ENCODE measurements around the gene CYP2A13.
"Not testable (repeated sequence)": the region's sequence is repeated elsewhere in the genome, so short reads cannot be mapped to it uniquely, and the experiment has no call there.

Gene CYP2A13

DNA sequence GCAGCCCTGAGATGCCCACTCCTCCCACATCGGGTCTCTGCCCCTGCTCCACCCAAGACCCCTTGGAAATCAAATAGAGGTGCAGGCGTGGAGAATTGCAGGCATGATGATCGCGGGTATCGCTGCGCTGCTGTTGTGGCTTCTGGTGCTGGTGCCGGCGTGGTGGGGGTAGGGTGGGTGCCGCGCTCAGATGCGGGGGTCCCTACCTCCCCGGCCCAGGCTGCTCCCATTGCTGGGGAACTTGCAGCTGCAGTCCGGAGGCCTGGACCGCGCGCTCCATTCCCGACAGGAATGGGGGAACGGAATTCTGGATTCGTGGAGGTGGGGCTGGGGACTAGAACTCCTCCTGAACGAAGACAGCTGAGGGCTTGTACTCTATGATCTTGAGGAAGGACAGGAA, 46.4 kb downstream of the CYP2A13 start:
- Histone ChIP-seq H3K4me3 (ENCODE audit: low read depth in 1 of 2, low read length in 2 of 2) (no peak overlapping the region), H3K4me1 (ENCODE audit: control insufficient read depth in 1 of 2, insufficient read depth in 2 of 2, low read length in 2 of 2) (no peaks in the 10 kb centered on the region), H3K36me3 (ENCODE audit: control insufficient read depth in 1 of 2, insufficient read depth in 2 of 2, low read length in 2 of 2) (no peaks in the 10 kb centered on the region), H3K27ac (ENCODE audit: low read depth, low read length) (no peak overlapping the region), H3K9ac (ENCODE audit: low read depth in 1 of 2, low read length in 2 of 2) (no peak overlapping the region), H3K9me3 (ENCODE audit: control insufficient read depth in 1 of 2, low read length in 2 of 2) (no peaks in the 10 kb centered on the region), H3K27me3 (ENCODE audit: control insufficient read depth in 1 of 2, insufficient read depth in 2 of 2, low read length in 2 of 2) (no peaks in the 10 kb centered on the region)

- peak overlapping the region; percentile 42 for H3K27ac ChIP-seq (ENCODE audit: low read depth, low read length)
- not testable (repeated sequence) for H3K4me1 ChIP-seq (ENCODE audit: control insufficient read depth in 1 of 2, insufficient read depth in 2 of 2, low read length in 2 of 2); H3K36me3 ChIP-seq (ENCODE audit: control insufficient read depth in 1 of 2, insufficient read depth in 2 of 2, low read length in 2 of 2); H3K27me3 ChIP-seq (ENCODE audit: control insufficient read depth in 1 of 2, insufficient read depth in 2 of 2, low read length in 2 of 2); H3K9me3 ChIP-seq (ENCODE audit: control insufficient read depth in 1 of 2, low read length in 2 of 2); H3K9ac ChIP-seq (ENCODE audit: low read depth in 1 of 2, low read length in 2 of 2)
- H3K4me3 ChIP-seq (ENCODE audit: low read depth in 1 of 2, low read length in 2 of 2): peak overlapping the region; percentile 29 to 68
Measured at GRCh38 chr19:41135390-41136384, 47.4 kb downstream of the CYP2A13 start.

GRCh38 chr19:41136636-41137455, 48.6 kb downstream of the CYP2A13 start:
- no peak overlapping the region for H3K4me3 ChIP-seq (ENCODE audit: low read depth in 1 of 2, low read length in 2 of 2)
- H3K27ac ChIP-seq (ENCODE audit: low read depth, low read length): no peak overlapping the region
- no peaks in the 10 kb centered on the region for H3K36me3 ChIP-seq (ENCODE audit: control insufficient read depth in 1 of 2, insufficient read depth in 2 of 2, low read length in 2 of 2)
- H3K9me3 ChIP-seq (ENCODE audit: control insufficient read depth in 1 of 2, low read length in 2 of 2): no peaks in the 10 kb centered on the region
- H3K9ac ChIP-seq (ENCODE audit: low read depth in 1 of 2, low read length in 2 of 2): no peak overlapping the region
- no peaks in the 10 kb centered on the region for H3K4me1 ChIP-seq (ENCODE audit: control insufficient read depth in 1 of 2, insufficient read depth in 2 of 2, low read length in 2 of 2)
- H3K27me3 ChIP-seq (ENCODE audit: control insufficient read depth in 1 of 2, insufficient read depth in 2 of 2, low read length in 2 of 2): no peaks in the 10 kb centered on the region

DNA sequence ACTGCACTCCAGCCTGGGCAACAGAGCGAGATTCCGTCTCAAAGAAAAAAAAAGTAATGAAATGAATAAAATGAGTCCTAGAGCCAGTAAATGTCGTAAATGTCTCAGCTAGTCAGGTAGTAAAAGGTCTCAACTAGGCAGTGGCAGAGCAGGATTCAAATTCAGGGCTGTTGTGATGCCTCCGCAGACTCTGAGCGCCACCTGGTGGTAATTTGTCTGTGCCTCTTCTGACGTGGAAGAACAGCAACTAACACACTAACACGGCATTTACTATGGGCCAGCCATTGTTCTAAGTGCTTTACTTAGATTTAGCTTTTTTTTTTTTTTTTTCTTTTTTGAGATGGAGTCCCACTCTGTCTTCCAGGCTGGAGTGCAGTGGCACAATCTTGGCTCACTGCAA, 56.2 kb downstream of the CYP2A13 start:
- no peaks in the 10 kb centered on the region for H3K9me3 ChIP-seq (ENCODE audit: control insufficient read depth in 1 of 2, low read length in 2 of 2)
- no peak overlapping the region for H3K9ac ChIP-seq (ENCODE audit: low read depth in 1 of 2, low read length in 2 of 2)
- H3K27me3 ChIP-seq (ENCODE audit: control insufficient read depth in 1 of 2, insufficient read depth in 2 of 2, low read length in 2 of 2): no peaks in the 10 kb centered on the region
- no peak overlapping the region for H3K4me3 ChIP-seq (ENCODE audit: low read depth in 1 of 2, low read length in 2 of 2)
- no peaks in the 10 kb centered on the region for H3K36me3 ChIP-seq (ENCODE audit: control insufficient read depth in 1 of 2, insufficient read depth in 2 of 2, low read length in 2 of 2)
- H3K4me1 ChIP-seq (ENCODE audit: control insufficient read depth in 1 of 2, insufficient read depth in 2 of 2, low read length in 2 of 2): no peaks in the 10 kb centered on the region
- H3K27ac ChIP-seq (ENCODE audit: low read depth, low read length): no peak overlapping the region
